Adipose tissue (tissue), 3 donors: Measurements from ENCODE around the gene ZFR2. TPM values are rescaled to one million over a fixed set of nuclear protein-coding genes. Genes with fewer than 3 reads are reported as not detected.
"Not testable (repeated sequence)": the region's sequence is repeated elsewhere in the genome, so short reads cannot be mapped to it uniquely, and the experiment has no call there.

Source experiments
- H3K27ac ChIP-seq: one replicate; pipeline ENCODE4 v1.5.1; 2013; ENCODE audit warnings: low read depth, low read length
- WGBS, 3 donors: extraction: QIAGEN DNeasy Blood & Tissue Kit; methylation state at CpG; one replicate each; pipeline ENCODE4 v1.1.7; 2013; 5-methylcytosine and 5-hydroxymethylcytosine counted together
- polyA plus RNA-seq, 3 donors: library from polyadenylated mRNA; stranded (reverse); fragments of 200-250 nt; gene quantifications; one replicate each; pipeline ENCODE4 v1.2.3, GENCODE V29; 2013
- donor health status: healthy with polysubstance abuse.
- donor health status: Bipolar disorder and iron deficiency.
- donor health status: healthy.

Gene ZFR2
- polyA plus RNA-seq, 3 donors, result 0.03 to 0.23 TPM; not detected in 1

- no peak overlapping the region for H3K27ac ChIP-seq
- 72 to 86% (median 85%) methylated on average over 10 of the region's 10 CpGs for WGBS, 3 donors
These were observed 45.5 kb downstream of the ZFR2 start for GRCh38 chr19:3823350-3823713.

- no peak overlapping the region for H3K27ac ChIP-seq
- 80 to 87% (median 83%) methylated on average over 26 of the region's 26 CpGs for WGBS, 3 donors
These were observed 46.0 kb downstream of the ZFR2 start for GRCh38 chr19:3822683-3823349.

GRCh38 chr19:3821857-3822364, 46.9 kb downstream of the ZFR2 start:
- H3K27ac ChIP-seq, result no peak overlapping the region
- WGBS, 3 donors, result 13 to 14% (median 14%) methylated on average over 43 of the region's 43 CpGs

GRCh38 chr19:3821156-3821555, 47.7 kb downstream of the ZFR2 start:
- H3K27ac ChIP-seq, result no peak overlapping the region
- 84 to 92% (median 91%) methylated on average over 23 of the region's 23 CpGs for WGBS, 3 donors

DNA sequence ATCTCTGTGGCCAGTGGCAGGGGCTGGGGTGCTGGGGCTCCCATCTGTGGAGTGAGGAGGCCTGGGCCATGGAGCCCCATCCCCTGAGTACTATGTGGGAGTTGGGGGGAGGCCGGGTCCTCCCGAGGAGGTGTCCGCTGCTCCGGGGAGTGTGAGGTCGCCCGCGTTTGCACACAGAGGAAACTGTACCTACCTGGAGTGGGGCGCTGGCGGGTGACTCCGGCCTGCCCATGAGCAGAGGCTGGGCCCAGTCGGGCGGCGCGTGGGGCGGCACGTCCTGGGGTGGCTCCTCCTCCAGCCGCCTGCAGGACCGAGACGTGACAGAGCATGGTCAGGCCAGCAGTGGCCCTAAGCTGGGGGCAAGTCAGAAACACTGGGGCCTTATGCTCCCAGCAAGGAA, 48.8 kb downstream of the ZFR2 start:
- 79 to 92% (median 89%) methylated on average over 17 to 19 of the region's 19 CpGs for WGBS, 3 donors

GRCh38 chr19:3818918-3819317, 49.9 kb downstream of the ZFR2 start:
- 66 to 72% (median 70%) methylated on average over 31 of the region's 31 CpGs for WGBS, 3 donors
- H3K27ac ChIP-seq, result no peak overlapping the region

More for the DNA sequence above, 48.8 kb downstream of the ZFR2 start:
- H3K27ac ChIP-seq, result no peak overlapping the region

DNA sequence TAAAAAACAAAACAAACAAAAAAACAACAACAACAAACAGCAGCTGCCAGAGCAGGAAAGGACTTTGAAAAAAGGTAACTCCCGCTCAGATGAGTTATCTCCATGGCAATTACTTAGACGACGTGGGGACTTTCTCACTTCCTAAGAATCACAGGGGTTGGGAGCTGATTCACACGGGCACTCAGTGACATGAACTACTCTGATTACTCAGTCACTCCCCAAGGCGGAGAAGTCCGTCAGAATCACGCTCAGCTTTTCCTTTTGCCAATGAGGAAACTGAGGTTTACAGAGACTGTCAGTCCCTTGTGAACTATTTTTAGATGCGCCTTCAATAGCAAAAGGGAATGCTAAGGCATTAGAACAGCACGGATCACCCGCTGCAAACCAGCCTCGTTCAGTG, 50.4 kb downstream of the ZFR2 start:
- H3K27ac ChIP-seq, result no peak overlapping the region
- 18 to 41% (median 23%) methylated on average over 11 of the region's 11 CpGs for WGBS, 3 donors

- H3K27ac ChIP-seq, result no peak overlapping the region
- WGBS, 3 donors, result 81 to 91% (median 81%) methylated on average over 8 of the region's 8 CpGs
These were observed 51.1 kb downstream of the ZFR2 start for GRCh38 chr19:3817761-3818160.

GRCh38 chr19:3816566-3817218, 52.1 kb downstream of the ZFR2 start:
- WGBS, 3 donors, result 86 to 93% (median 93%) methylated on average over 45 of the region's 45 CpGs

DNA sequence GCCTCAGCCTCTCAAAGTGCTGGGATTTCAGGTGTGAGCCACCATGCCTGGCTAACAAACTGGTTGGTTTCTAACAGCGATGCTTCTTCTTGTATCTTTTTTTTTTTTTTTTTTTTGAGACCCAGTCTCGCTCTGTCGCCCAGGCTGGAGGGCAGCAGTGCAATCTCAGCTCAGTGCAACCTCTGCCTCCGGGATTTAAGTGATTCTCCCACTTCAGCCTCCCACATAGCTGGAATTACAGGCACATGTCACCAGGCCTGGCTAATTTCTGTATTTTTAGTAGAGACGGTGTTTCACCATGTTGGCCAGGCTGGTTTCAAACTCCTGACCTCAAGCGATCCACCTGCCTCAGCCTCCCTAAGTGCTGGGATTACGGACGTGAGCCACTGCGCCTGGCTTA, 52.7 kb downstream of the ZFR2 start:
- H3K27ac ChIP-seq, result not testable (repeated sequence)
- 92 to 96% (median 95%) methylated on average over 9 of the region's 9 CpGs for WGBS, 3 donors

More at GRCh38 chr19:3816566-3817218, 52.1 kb downstream of the ZFR2 start:
- no peak overlapping the region for H3K27ac ChIP-seq

DNA sequence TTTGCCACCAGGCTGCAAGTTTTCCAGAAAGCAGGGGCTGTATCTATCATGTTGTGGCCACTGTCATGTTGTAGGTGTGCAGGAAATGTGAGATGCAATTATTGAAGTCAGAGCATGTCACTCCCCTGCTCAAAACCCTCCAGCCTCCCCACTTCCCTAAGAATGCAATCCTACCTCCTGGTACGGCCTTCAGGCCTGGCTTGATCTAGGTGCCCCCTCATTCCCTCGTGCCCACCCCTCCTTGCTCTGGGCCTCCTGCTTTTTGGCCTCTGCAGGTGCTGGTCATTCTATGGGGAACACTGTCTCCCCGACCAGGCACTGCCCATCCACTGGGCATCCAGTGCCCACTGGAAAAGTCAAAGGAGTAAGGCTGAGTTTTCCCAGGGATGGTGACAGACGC, 54.2 kb downstream of the ZFR2 start:
- 89 to 94% (median 91%) methylated on average over 4 of the region's 4 CpGs for WGBS, 3 donors
- no peak overlapping the region for H3K27ac ChIP-seq

DNA sequence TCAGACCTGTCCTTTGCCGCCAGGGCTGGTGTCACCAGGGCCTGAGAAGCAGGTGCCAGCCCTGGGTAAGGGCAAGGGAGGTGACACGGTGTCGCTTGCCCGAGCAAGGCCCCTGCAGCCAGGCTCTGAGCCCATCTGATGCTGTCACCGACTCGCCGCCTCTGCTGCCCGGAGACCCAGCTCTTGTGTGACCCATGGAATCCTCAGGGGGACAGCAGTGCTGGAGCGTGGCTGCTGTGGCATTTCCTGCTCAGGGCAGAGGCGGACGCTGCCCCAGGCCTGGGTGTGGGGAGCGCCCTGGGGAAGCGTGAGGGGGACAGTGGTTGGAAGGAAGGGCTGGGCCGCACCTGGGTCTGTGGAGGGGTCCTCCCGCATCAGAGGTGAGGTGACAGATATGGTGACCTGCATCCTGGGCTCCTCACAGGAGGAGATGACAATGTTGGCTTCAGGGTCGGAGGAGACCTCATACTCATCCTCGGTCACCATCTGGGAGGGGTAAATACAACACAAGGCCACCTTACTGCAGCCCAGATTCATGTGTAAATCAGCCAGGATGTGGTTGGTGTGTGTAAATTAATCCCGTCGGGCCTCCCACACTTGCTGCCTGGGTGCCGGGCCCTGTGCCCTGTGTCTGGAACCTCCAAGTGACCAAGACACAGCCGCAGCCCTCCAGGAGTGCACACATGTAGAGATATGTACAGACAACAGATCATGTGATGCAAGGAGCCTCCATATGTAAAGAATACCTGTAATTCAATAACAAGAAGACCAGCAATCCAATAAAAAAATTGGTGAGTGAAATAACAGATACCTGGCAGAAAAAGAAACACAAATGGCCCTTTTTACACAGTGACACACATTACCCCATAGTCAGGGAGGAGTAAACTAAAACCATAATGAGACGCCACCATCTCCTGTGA, 55.1 kb downstream of the ZFR2 start:
- WGBS, 3 donors, result 66 to 87% (median 73%) methylated on average over 22 of the region's 22 CpGs
- H3K27ac ChIP-seq, result no peak overlapping the region

DNA sequence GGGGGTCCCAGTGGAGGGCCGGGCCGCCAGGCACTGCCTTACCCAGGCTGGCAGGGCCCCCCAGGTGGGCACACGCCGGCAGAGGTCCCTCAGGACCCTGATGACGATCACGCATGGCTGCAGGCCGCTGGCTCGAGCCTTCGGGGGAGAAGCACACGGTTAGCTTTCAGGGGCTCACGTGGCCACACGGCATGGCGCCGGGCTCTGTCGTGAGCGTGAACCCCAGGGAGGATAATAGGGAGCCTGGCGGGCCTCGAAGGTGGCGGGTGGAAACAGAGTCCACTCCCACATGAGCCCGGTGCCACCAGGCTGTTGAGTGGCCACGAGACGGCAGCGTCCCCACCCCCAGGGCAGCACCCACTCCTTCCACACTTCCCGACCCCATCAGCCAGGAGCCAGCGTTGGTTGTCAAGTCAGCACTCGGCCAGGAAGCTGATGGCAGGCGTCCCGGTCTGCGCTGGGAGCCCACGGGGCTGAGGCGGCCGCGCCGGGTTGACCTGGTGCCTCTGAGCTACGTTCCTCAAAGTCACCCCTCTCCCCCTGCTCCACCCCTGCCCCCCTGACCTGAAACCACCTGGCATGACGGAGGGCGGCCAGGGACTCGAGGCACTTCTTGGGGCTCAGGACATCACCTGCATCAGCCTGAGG, 58.0 kb downstream of the ZFR2 start:
- no peak overlapping the region for H3K27ac ChIP-seq
- 57 to 74% (median 70%) methylated on average over 34 to 38 of the region's 38 CpGs for WGBS, 3 donors

- 67 to 77% (median 72%) methylated on average over 25 to 26 of the region's 26 CpGs for WGBS, 3 donors
These were observed 58.7 kb downstream of the ZFR2 start for GRCh38 chr19:3809881-3810707.

GRCh38 chr19:3808420-3809143, 60.3 kb downstream of the ZFR2 start:
- 77 to 84% (median 83%) methylated on average over 29 to 33 of the region's 33 CpGs for WGBS, 3 donors

More at GRCh38 chr19:3809881-3810707, 58.7 kb downstream of the ZFR2 start:
- no peak overlapping the region for H3K27ac ChIP-seq

DNA sequence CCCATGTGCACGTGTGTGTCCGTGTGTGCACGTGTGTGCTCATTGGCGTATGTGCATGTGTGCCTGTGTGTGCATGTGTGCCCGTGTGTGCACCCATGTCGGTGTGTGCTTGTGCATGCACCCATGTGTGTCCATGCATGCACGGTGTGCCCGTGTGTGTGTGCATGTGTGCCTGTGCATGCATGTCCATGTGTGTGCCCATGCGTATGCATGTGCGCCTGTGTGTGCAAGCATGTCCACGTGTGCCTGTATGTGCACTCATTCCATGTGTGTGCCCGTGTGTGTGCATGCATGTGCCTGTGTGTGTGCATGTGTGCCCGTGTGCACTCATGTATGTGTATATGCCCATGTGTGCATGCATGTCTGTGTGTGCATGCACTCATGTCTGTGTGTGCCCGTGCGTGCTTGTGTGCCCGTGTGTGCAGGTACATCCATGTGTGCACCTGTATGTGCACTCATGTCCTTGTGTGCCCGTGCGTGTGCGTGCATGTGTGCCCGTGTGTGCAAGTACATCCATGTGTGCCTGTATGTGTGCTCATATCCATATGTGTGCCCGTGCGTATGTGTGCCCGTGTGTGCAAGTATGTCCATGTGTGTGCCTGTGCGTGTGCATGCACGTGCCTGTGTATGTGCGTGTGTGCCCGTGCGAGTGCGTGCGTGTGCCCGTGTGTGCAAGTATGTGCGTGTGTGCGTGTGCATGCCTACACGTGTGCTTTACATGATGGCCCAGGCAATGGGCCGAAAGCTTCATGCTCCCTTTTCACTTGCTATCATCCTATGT, 61.1 kb downstream of the ZFR2 start:
- 92 to 97% (median 93%) methylated on average over 35 of the region's 35 CpGs for WGBS, 3 donors
- H3K27ac ChIP-seq, result no peak overlapping the region

More at GRCh38 chr19:3808420-3809143, 60.3 kb downstream of the ZFR2 start:
- H3K27ac ChIP-seq, result no peak overlapping the region
